ENCODE measurements around the gene IGFBP5.

DNA sequence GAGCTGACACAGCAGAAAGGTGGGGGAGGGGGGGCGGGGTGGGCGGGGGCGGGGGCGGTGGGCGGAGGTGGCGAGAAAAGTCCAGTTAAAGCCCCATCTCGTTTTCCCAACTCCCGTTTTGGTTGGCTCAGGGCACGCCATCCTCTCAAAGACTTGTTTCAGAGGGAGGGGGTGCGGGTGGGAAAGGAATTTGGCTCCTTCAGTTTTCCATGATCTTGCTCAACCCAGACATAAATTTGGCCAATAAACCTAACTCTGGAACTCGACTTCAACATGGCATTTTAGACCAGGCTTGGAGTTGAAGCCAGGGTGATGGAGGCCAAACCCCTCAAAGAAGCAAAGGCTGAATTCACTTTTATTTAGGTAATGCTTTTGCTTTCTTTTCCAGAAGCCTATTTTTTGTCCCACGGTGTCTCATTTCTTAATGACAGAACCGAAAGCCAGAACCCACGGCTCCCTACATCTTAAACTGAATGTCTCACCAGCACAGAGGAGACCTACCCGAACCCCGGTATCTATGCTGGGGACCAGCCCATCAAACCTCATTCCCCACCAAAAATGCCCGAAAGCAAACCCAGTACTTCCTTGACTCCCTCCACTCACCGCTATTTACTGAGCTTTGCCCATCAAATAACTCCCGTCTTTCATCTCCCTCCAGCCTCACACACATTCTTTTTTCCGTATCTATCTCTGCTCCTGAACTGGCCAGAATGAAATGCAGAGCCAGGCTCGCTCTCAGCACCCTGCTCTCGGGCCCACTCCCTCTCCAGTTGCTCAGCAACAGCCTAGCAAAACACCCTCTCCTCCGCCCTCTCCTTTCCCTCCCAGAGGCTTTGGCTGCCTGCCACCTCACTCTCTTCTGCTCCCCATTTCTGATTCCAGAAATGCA is 4.3 kb downstream of the IGFBP5 start:
- no peak for TF ChIP-seq EP300 (IDR thresholded peaks at IDR 0.05; ENCODE audit: low read depth)
- TF ChIP-seq, protein P1, sequence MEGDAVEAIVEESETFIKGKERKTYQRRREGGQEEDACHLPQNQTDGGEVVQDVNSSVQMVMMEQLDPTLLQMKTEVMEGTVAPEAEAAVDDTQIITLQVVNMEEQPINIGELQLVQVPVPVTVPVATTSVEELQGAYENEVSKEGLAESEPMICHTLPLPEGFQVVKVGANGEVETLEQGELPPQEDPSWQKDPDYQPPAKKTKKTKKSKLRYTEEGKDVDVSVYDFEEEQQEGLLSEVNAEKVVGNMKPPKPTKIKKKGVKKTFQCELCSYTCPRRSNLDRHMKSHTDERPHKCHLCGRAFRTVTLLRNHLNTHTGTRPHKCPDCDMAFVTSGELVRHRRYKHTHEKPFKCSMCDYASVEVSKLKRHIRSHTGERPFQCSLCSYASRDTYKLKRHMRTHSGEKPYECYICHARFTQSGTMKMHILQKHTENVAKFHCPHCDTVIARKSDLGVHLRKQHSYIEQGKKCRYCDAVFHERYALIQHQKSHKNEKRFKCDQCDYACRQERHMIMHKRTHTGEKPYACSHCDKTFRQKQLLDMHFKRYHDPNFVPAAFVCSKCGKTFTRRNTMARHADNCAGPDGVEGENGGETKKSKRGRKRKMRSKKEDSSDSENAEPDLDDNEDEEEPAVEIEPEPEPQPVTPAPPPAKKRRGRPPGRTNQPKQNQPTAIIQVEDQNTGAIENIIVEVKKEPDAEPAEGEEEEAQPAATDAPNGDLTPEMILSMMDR (IDR thresholded peaks at IDR 0.05), result no peak

Data from transverse colon (tissue), 3 donors.